VCaP (cell line): ENCODE results near the gene NFKBIA.

Experiments
- H3K27ac ChIP-seq: fragments of 450-650 bp; 2 replicates; pipeline ENCODE4 v1.5.1; 2017
- TF ChIP-seq, protein P1 (sequence below): fragments of 450-650 bp; conservative IDR thresholded peaks from 2 replicates; pipeline ENCODE4 v1.5.1; 2017; ENCODE audit warnings: mild to moderate bottlenecking, moderate library complexity

The NFKBIA gene

DNA sequence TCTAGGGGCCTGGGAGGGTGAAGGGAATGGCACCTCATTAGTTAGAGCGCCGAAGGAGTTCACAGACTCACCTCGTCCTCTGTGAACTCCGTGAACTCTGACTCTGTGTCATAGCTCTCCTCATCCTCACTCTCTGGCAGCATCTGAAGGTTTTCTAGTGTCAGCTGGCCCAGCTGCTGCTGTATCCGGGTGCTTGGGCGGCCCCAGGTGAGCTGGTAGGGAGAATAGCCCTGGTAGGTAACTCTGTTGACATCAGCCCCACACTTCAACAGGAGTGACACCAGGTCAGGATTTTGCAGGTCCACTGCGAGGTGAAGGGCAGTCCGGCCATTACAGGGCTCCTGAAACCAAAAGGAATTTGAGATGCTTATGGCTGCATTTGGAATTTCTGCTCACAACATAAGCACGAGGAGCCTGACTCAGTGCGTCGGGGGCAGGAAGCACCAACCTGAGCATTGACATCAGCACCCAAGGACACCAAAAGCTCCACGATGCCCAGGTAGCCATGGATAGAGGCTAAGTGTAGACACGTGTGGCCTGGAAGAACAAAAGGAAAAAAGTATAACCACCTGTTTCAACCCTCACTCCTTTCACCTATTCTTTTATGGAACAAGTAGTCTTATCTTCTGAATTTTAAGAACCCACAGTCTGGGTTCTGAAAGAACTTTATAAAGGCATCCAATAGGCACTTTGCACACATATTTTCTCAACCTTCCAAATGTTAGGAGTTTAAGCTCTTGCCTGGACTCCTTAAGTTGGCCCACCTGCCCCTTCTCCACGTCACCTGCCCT, 2.0 kb downstream of the NFKBIA start:
- peak overlapping the region; percentile 100 for H3K27ac ChIP-seq
- TF ChIP-seq, protein P1, sequence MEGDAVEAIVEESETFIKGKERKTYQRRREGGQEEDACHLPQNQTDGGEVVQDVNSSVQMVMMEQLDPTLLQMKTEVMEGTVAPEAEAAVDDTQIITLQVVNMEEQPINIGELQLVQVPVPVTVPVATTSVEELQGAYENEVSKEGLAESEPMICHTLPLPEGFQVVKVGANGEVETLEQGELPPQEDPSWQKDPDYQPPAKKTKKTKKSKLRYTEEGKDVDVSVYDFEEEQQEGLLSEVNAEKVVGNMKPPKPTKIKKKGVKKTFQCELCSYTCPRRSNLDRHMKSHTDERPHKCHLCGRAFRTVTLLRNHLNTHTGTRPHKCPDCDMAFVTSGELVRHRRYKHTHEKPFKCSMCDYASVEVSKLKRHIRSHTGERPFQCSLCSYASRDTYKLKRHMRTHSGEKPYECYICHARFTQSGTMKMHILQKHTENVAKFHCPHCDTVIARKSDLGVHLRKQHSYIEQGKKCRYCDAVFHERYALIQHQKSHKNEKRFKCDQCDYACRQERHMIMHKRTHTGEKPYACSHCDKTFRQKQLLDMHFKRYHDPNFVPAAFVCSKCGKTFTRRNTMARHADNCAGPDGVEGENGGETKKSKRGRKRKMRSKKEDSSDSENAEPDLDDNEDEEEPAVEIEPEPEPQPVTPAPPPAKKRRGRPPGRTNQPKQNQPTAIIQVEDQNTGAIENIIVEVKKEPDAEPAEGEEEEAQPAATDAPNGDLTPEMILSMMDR, result no peak

DNA sequence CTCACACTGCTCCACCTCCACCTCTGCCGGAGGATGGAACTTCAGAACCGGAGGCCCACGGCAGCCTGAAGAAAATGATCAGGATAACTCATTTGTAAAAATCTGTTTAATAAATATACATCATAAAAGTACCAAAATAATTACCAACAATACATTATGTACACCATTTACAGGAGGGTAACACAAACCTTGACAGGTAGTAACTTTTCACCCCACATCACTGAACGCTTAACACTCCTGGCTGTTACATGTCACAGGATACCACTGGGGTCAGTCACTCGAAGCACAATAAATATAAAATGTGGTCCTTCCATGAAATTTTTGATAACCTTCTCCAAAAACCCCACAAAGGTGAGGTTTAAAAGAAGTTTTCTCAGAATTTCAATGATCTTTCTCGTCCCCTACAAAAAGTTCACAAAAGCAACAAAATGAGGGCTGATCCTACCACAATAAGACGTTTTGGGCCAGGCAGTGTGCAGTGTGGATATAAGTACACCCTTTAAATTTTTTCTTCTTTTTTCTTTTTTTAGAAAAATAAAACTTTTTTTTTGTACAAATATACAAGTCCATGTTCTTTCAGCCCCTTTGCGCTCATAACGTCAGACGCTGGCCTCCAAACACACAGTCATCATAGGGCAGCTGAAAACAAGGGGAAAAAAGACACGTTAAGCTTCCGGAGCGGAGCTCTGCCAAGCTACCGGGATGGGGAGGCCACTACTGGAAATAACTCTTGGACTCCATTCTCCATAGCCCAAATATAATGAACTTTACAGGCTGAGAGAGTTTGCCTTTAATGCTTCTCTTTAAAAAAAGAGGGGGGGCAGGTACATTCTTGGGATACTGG, 2.9 kb downstream of the NFKBIA start:
- TF ChIP-seq, protein P1, result no peak
- peak overlapping the region; percentile 100 for H3K27ac ChIP-seq

DNA sequence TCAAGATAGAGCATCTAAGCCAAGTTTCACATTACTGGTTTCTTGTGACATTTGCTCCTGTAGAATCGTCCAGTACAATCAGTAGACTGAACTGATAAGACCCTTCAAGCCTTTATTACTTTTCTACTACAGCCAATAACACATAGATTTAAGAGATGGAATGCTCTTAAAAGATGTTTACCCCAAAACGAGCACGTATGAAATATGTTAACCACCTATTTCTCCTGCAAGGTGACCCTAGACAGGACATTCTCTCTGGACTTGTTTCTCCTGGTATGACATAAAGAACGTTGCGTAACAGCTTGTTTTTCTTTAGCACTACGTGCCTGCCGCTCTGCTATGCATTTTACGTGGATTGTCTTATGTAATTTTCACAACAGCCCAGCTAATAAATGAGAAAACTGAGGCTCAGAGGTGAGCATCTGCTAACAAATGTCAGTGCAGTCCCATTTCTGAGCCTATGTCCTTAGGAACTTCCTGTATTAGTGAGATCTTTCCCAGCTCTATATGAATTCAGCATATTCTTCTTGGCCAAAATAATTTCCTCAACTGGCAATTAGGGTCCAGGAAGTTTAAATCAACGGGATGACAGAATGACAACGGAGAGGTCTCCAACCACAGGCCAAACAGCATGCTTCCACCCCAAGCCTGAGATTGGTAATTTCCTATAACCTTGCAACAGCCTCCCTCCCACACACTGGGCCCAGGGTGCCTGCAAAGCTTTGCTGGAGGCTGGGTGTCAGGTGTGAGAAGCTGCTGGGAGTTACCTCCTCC, 3.7 kb downstream of the NFKBIA start:
- peak overlapping the region; percentile 100 for H3K27ac ChIP-seq
- TF ChIP-seq, protein P1, result no peak

DNA sequence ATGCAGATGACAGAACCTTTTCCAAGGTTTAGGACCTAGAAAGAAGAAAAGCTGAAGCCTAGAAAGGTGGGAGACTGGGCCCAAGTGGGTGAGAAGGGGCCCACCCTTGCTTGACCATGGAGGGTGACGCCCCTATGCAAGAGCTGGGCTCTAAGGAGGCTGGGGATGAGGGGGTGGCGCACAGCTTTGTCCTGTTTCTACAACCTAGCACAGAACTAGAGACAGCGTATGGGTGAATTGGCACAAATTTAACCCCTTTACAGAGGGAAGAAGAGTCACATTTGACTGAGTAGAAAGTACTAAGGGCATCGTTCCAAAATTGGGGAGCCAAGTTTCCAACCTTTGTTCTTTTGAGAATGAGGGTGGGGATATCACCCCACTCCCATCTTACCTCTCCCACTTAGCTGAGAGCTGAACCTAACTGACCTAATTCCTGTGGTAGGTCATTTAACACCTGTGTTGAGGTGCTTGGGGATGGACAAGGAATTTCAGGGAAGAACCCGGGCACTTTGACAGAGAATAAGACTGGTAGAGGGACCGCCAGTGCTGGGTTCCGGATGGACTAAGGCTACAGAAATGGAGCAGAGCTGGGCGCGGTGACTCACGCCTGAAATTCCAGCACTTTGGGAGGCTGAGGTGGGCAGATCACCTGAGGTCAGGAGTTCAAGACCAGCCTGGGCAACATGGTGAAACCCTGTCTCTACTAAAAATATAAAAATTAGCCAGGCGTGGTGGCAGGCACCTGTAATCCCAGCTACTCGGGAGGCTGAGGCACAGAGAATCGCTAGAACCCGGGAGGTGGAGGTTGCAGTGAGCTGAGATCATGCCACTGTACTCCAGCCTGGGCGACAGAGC, 5.2 kb downstream of the NFKBIA start:
- TF ChIP-seq, protein P1, result no peak
- H3K27ac ChIP-seq, result peak overlapping the region; percentile 100

DNA sequence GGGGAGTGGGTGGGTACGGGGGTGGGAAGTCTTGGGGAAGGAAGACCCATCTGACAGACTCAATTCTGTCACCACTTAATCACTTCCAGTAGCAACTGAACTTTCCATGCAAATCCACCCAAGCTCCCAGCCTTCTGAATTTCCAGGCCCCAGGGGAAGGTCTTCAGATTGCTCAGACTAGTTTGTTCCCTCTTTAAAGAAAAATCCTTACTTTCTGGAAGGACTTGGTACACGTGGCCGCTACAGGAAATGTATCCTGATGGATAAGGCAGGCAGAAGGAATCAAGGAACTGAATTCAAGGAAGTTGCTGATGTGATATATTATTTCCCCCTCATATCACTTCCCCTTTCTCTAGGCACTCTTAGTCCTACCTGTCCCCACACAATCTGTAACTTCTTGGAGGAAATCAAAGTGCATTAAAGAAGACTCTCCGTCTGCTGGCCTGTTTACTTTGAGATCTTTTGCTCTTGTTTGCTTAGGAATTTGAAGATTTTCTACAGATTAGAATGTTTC, 6.4 kb downstream of the NFKBIA start:
- H3K27ac ChIP-seq, result peak overlapping the region; percentile 100

DNA sequence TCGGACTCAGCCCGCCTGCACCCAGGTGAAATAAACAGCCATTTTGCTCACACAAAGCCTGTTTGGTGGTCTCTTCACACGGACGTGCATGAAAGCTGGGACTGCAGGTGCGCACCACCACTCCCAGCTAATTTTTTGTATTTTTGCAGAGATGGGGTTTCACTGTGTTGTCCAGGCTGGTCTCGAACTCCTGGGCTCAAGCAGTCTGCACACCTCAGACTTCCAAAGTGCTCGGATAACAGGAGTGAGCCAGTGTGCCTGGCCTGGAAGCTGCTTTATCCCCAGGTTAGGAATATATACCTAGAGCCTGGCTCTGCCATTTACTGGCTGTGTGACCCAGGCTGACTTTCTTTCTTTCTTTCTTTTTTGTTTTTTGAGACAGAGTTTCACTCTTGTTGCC, 7.9 kb downstream of the NFKBIA start:
- peak overlapping the region; percentile 100; the same call in 1 of the 2 replicates for H3K27ac ChIP-seq

More for the DNA sequence above, 6.4 kb downstream of the NFKBIA start:
- TF ChIP-seq, protein P1, result no peak

DNA sequence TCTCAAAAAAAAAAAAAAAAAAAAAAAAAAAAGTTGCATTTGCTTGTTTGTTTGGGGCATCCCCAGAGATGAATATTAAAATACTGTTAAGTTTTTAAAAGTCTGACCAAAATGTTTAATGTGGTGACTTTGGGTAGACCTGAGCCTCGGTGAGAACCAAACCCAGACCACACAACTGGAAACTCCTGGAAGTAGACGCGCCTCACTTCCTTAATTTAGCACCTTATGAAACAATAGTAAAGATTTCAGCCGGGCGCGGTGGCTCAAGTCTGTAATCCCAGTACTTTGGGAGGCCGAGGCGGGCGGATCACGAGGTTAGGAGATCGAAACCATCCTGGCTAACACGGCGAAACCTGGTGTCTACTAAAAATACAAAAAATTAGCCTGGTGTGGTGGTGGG, 9.3 kb downstream of the NFKBIA start:
- TF ChIP-seq, protein P1, result no peak
- H3K27ac ChIP-seq, result no peak overlapping the region
